WTC11 (cell line): ENCODE measurements around the gene PDF. TPM values are rescaled to one million over a fixed set of nuclear protein-coding genes. Genes with fewer than 3 reads are reported as not detected.

Experiments used
- ATAC-seq: fragments of 200-7000 bp; cut with Tn5 transposase; 2 replicates; pipeline ENCODE4 v1.10.0; 2021; ENCODE audit warnings: mild to moderate bottlenecking, moderate library complexity
- CTCF ChIA-PET: fragments of 300-600 bp; sonication (Branson Sonifier 250); formaldehyde crosslinking; loops from one replicate; lab custom pipeline; 2021; ENCODE audit warnings: antibody characterized with exemption; lab: Charles Lee
- POLR2A ChIA-PET: fragments of 350-600 bp; sonication (Branson Sonifier 250); formaldehyde crosslinking; loops from one replicate; lab custom pipeline; 2021; ENCODE audit warnings: antibody characterized with exemption; lab: Charles Lee
- DNase-seq: peaks from one replicate; pipeline ENCODE4 v3.0.0; 2021; ENCODE audit warnings: low spot score
- H3K27ac Mint-ChIP-seq: 2 replicates; pipeline ENCODE4 v1.8.0; 2021; ENCODE audit warnings: mixed read lengths
- H3K27me3 Mint-ChIP-seq: 2 replicates; pipeline ENCODE4 v1.8.0; 2021; ENCODE audit warnings: low read depth, mild to moderate bottlenecking, moderate library complexity, mixed read lengths
- H3K36me3 Mint-ChIP-seq: 2 replicates; pipeline ENCODE4 v1.8.0; 2021; ENCODE audit warnings: mixed read lengths
- H3K4me1 Mint-ChIP-seq: 2 replicates; pipeline ENCODE4 v1.8.0; 2022; ENCODE audit warnings: mixed read lengths
- H3K4me3 Mint-ChIP-seq: 2 replicates; pipeline ENCODE4 v1.8.0; 2021; ENCODE audit warnings: mild to moderate bottlenecking, moderate library complexity, mixed read lengths
- H3K9me3 Mint-ChIP-seq: 2 replicates; pipeline ENCODE4 v1.8.0; 2021; ENCODE audit warnings: mixed read lengths
- ATF2 ChIP-seq: sonication (generic); formaldehyde crosslinking; IDR thresholded peaks from 2 replicates; pipeline ENCODE4 v1.8.1; 2022; ENCODE audit warnings: low read depth, missing genetic modification reagents, borderline replicate concordance
- CBFB ChIP-seq: sonication (generic); formaldehyde crosslinking; IDR thresholded peaks from 2 replicates; pipeline ENCODE4 v1.8.1; 2022; ENCODE audit warnings: mild to moderate bottlenecking, low read depth, missing genetic modification reagents
- E2F5 ChIP-seq: sonication (generic); formaldehyde crosslinking; IDR thresholded peaks from 2 replicates; pipeline ENCODE4 v1.8.1; 2022; ENCODE audit warnings: mild to moderate bottlenecking, moderate library complexity, missing genetic modification reagents
- FOXJ3 ChIP-seq: sonication (generic); formaldehyde crosslinking; IDR thresholded peaks from 2 replicates; pipeline ENCODE4 v1.9.0; 2021; ENCODE audit warnings: missing genetic modification reagents, mild to moderate bottlenecking, borderline replicate concordance
- IRF2 ChIP-seq: sonication (generic); formaldehyde crosslinking; IDR thresholded peaks from 2 replicates; pipeline ENCODE4 v1.8.0; 2022; ENCODE audit warnings: low read depth, missing genetic modification reagents, borderline replicate concordance
- JAZF1 ChIP-seq: fragments of 250-450 bp; sonication (Bioruptor Pico); IDR thresholded peaks from 2 replicates; pipeline ENCODE4 v1.9.0; 2021; ENCODE audit warnings: moderate library complexity, mild to moderate bottlenecking, inconsistent platforms
- MXD4 ChIP-seq: fragments of 250-450 bp; sonication (Bioruptor Pico); IDR thresholded peaks from 2 replicates; pipeline ENCODE4 v1.8.0; 2021; ENCODE audit warnings: mild to moderate bottlenecking, moderate library complexity, borderline replicate concordance
- NFYB ChIP-seq: sonication (generic); formaldehyde crosslinking; conservative IDR thresholded peaks from 2 replicates; pipeline ENCODE4 v1.8.0; 2022; ENCODE audit warnings: low read depth, missing genetic modification reagents
- NR1H2 ChIP-seq: sonication (generic); formaldehyde crosslinking; IDR thresholded peaks from 2 replicates; pipeline ENCODE4 v1.9.0; 2021; ENCODE audit warnings: mild to moderate bottlenecking, moderate library complexity, missing genetic modification reagents
- TCF7 ChIP-seq: sonication (generic); formaldehyde crosslinking; IDR thresholded peaks from 2 replicates; pipeline ENCODE4 v1.8.0; 2022; ENCODE audit warnings: mild to moderate bottlenecking, low read depth, missing genetic modification reagents, moderate library complexity
- ZNF121 ChIP-seq: sonication (generic); formaldehyde crosslinking; IDR thresholded peaks from 2 replicates; pipeline ENCODE4 v1.8.0; 2023; ENCODE audit warnings: missing genetic modification reagents
- ZNF219 ChIP-seq: sonication (generic); formaldehyde crosslinking; IDR thresholded peaks from 2 replicates; pipeline ENCODE4 v1.8.0; 2023; ENCODE audit warnings: missing genetic modification reagents, mild to moderate bottlenecking, borderline replicate concordance
- ZNF317 ChIP-seq: sonication (generic); formaldehyde crosslinking; IDR thresholded peaks from 2 replicates; pipeline ENCODE4 v1.8.1; 2023; ENCODE audit warnings: low read depth, mild to moderate bottlenecking, moderate library complexity, missing genetic modification reagents, borderline replicate concordance
- total RNA-seq: library from RNA; stranded (reverse); gene quantifications from 3 replicates; pipeline ENCODE4 v1.2.3, GENCODE V29; 2021
- TF ChIP-seq, protein P1 (sequence below): sonication (generic); formaldehyde crosslinking; IDR thresholded peaks from 2 replicates; pipeline ENCODE4 v1.8.0; 2023; ENCODE audit warnings: mild to moderate bottlenecking, missing genetic modification reagents
- TF ChIP-seq, protein P2 (sequence below): sonication (generic); formaldehyde crosslinking; IDR thresholded peaks from 2 replicates; pipeline ENCODE4 v1.8.0; 2022; ENCODE audit warnings: mild to moderate bottlenecking, missing genetic modification reagents
- TF ChIP-seq, protein P3 (sequence below): sonication (generic); formaldehyde crosslinking; IDR thresholded peaks from 2 replicates; pipeline ENCODE4 v1.8.0; 2022; ENCODE audit warnings: mild to moderate bottlenecking, missing genetic modification reagents

The PDF gene
- total RNA-seq, 1 experiment from 2014 or later: 28.2 TPM

GRCh38 chr16:69319826-69320739, 10.3 kb downstream of the PDF start:
- no peaks in the 10 kb centered on the region for H3K27me3 Mint-ChIP-seq
- H3K4me3 Mint-ChIP-seq: no peak overlapping the region
- H3K9me3 Mint-ChIP-seq: no peaks in the 10 kb centered on the region
- peak overlapping the region; percentile 82; the same call in 1 of the 2 replicates for H3K27ac Mint-ChIP-seq
- no peak for TF ChIP-seq NFYB
- no peak for TF ChIP-seq CBFB (CRISPR knock-in tag)
- TF ChIP-seq TCF7 (CRISPR knock-in tag): no peak
- ATAC-seq (no peak), DNase-seq (no peak)
- CTCF ChIA-PET: no interaction called here
- peaks cover 70% of the 10 kb centered on the region for H3K36me3 Mint-ChIP-seq
- POLR2A ChIA-PET: no interaction called here
- H3K4me1 Mint-ChIP-seq: no peaks in the 10 kb centered on the region

DNA sequence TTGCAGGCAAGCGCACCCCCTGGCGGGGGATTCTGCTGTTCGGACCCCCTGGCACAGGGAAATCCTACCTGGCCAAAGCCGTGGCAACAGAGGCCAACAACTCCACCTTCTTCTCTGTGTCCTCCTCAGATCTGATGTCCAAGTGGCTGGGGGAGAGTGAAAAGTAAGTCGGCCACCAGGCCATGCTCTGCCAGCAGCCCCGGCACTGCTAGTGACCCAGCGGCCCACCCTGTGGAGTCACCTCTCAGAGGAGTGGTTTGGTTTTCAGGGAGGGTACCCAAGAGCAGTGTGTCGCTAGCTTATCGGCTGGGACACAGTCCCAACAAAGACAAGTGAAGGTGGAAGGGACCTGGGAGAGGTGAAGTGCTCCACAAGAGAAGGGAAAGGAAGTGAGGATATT, 11.0 kb downstream of the PDF start:
- Mint-ChIP-seq H3K4me1 (no peaks in the 10 kb centered on the region), H3K9me3 (no peaks in the 10 kb centered on the region), H3K4me3 (no peak overlapping the region), H3K27me3 (no peaks in the 10 kb centered on the region), H3K36me3 (peaks cover 64% of the 10 kb centered on the region), H3K27ac (peak overlapping the region; percentile 82; the same call in 1 of the 2 replicates)
- POLR2A ChIA-PET: no interaction called here
- TF ChIP-seq IRF2 (CRISPR knock-in tag): no peak
- TF ChIP-seq ZNF219 (CRISPR knock-in tag): no peak
- no peak for TF ChIP-seq ZNF121
- TF ChIP-seq, protein P1, sequence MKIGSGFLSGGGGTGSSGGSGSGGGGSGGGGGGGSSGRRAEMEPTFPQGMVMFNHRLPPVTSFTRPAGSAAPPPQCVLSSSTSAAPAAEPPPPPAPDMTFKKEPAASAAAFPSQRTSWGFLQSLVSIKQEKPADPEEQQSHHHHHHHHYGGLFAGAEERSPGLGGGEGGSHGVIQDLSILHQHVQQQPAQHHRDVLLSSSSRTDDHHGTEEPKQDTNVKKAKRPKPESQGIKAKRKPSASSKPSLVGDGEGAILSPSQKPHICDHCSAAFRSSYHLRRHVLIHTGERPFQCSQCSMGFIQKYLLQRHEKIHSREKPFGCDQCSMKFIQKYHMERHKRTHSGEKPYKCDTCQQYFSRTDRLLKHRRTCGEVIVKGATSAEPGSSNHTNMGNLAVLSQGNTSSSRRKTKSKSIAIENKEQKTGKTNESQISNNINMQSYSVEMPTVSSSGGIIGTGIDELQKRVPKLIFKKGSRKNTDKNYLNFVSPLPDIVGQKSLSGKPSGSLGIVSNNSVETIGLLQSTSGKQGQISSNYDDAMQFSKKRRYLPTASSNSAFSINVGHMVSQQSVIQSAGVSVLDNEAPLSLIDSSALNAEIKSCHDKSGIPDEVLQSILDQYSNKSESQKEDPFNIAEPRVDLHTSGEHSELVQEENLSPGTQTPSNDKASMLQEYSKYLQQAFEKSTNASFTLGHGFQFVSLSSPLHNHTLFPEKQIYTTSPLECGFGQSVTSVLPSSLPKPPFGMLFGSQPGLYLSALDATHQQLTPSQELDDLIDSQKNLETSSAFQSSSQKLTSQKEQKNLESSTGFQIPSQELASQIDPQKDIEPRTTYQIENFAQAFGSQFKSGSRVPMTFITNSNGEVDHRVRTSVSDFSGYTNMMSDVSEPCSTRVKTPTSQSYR: no peak
- no peak for TF ChIP-seq JAZF1
- TF ChIP-seq FOXJ3 (CRISPR knock-in tag): no peak
- no peak for TF ChIP-seq MXD4 (CRISPR knock-in tag)
- TF ChIP-seq E2F5: no peak
- TF ChIP-seq ATF2: no peak
- no peak for TF ChIP-seq NR1H2 (CRISPR knock-in tag)
- TF ChIP-seq, protein P2, sequence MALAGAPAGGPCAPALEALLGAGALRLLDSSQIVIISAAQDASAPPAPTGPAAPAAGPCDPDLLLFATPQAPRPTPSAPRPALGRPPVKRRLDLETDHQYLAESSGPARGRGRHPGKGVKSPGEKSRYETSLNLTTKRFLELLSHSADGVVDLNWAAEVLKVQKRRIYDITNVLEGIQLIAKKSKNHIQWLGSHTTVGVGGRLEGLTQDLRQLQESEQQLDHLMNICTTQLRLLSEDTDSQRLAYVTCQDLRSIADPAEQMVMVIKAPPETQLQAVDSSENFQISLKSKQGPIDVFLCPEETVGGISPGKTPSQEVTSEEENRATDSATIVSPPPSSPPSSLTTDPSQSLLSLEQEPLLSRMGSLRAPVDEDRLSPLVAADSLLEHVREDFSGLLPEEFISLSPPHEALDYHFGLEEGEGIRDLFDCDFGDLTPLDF (CRISPR knock-in tag): no peak
- TF ChIP-seq, protein P3, sequence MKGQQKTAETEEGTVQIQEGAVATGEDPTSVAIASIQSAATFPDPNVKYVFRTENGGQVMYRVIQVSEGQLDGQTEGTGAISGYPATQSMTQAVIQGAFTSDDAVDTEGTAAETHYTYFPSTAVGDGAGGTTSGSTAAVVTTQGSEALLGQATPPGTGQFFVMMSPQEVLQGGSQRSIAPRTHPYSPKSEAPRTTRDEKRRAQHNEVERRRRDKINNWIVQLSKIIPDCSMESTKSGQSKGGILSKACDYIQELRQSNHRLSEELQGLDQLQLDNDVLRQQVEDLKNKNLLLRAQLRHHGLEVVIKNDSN (CRISPR knock-in tag): no peak
- TF ChIP-seq ZNF317 (CRISPR knock-in tag): no peak
- DNase-seq (no peak), ATAC-seq (no peak)
- CTCF ChIA-PET: no interaction called here
